CD14-positive monocyte (primary cell): ENCODE measurements around the gene MRPL41. TPM values are rescaled to one million over a fixed set of nuclear protein-coding genes. Genes with fewer than 3 reads are reported as not detected.
A peak's percentile ranks its signal among the peaks of the same experiment; 100 is the strongest.

Experiments used
- DNase-seq, 3 donors: peaks; one replicate each; pipeline ENCODE4 v3.0.0-alpha.2; 2011 to 2022
- H2AFZ ChIP-seq: 2 replicates; pipeline ENCODE4 v1.6.0; 2012; ENCODE audit warnings: mild to moderate bottlenecking, low read depth, low read length, inconsistent platforms; ENCODE audit not compliant: insufficient read depth, poor library complexity, severe bottlenecking
- H3K27ac ChIP-seq, 2 donors: 1 replicate in 1 of 2; 2 replicates in 1 of 2; pipeline ENCODE4 v1.5.1; 2012 to 2013; ENCODE audit warnings: low read length in 2 of 2, control low read depth in 1 of 2, inconsistent platforms in 1 of 2, low read depth in 1 of 2, mild to moderate bottlenecking in 1 of 2
- H3K27me3 ChIP-seq, 2 donors: one replicate each; pipeline versions ENCODE4 v1.6.0 to v1.6.1; 2011 to 2013; ENCODE audit warnings: low read length in 2 of 2; ENCODE audit not compliant: control insufficient read depth in 2 of 2, insufficient read depth in 2 of 2
- H3K36me3 ChIP-seq, 2 donors: replicated peaks in 1 of 2; 1 replicate in 1 of 2; 2 replicates in 1 of 2; pipeline versions ENCODE4 v1.5.1 to v1.6.1; 2012 to 2013; ENCODE audit warnings: low read length in 2 of 2, control low read depth in 1 of 2, inconsistent platforms in 1 of 2, mild to moderate bottlenecking in 1 of 2; ENCODE audit not compliant: insufficient read depth in 2 of 2, control insufficient read depth in 1 of 2
- H3K4me1 ChIP-seq, 2 donors: 1 replicate in 1 of 2; 2 replicates in 1 of 2; pipeline versions ENCODE4 v1.5.1 to v1.6.1; 2012 to 2013; ENCODE audit warnings: low read length in 2 of 2, control low read depth in 1 of 2, inconsistent platforms in 1 of 2, mild to moderate bottlenecking in 1 of 2, moderate library complexity in 1 of 2; ENCODE audit not compliant: insufficient read depth in 2 of 2, control insufficient read depth in 1 of 2
- H3K4me2 ChIP-seq: replicated peaks from 2 replicates; pipeline ENCODE3; 2012; ENCODE audit warnings: low read length, moderate library complexity, mild to moderate bottlenecking; ENCODE audit not compliant: poor library complexity, severe bottlenecking; ENCODE audit errors: extremely low read depth
- H3K4me3 ChIP-seq, 3 experiments: fragments of 200-600 bp in 1 of 3; sonication (generic) in 1 of 3; replicated peaks in 1 of 3; 1 replicate in 2 of 3; 2 replicates in 1 of 3; pipeline ENCODE4 v1.5.1; 2011 to 2013; ENCODE audit warnings: low read length in 3 of 3, mild to moderate bottlenecking in 3 of 3, control low read depth in 2 of 3, low read depth in 2 of 3, inconsistent platforms in 1 of 3, moderate library complexity in 1 of 3
- H3K79me2 ChIP-seq: 2 replicates; pipeline ENCODE4 v1.6.0; 2012; ENCODE audit warnings: mild to moderate bottlenecking, control low read depth, inconsistent platforms, low read length, moderate library complexity; ENCODE audit not compliant: insufficient read depth
- H3K9ac ChIP-seq: 2 replicates; pipeline ENCODE4 v1.6.0; 2017; ENCODE audit warnings: low read length, mild to moderate bottlenecking; ENCODE audit not compliant: insufficient read depth, poor library complexity, severe bottlenecking
- H3K9me3 ChIP-seq, 2 donors: replicated peaks in 1 of 2; 1 replicate in 1 of 2; 2 replicates in 1 of 2; pipeline versions ENCODE4 v1.5.1 to v1.6.1; 2012 to 2013; ENCODE audit warnings: low read length in 2 of 2, control low read depth in 1 of 2; ENCODE audit not compliant: control insufficient read depth in 1 of 2, insufficient read depth in 1 of 2
- H4K20me1 ChIP-seq: 2 replicates; pipeline ENCODE4 v1.6.0; 2012; ENCODE audit warnings: mild to moderate bottlenecking, low read length, control low read depth, moderate library complexity; ENCODE audit not compliant: insufficient read depth
- H3K27ac Mint-ChIP-seq, 7 donors: one replicate each; pipeline ENCODE4 v1.8.0; 2020; ENCODE audit warnings: mild to moderate bottlenecking in 7 of 7, mixed read lengths in 7 of 7, moderate library complexity in 6 of 7, inconsistent platforms in 2 of 7
- H3K27me3 Mint-ChIP-seq, 3 donors: one replicate each; pipeline ENCODE4 v1.8.0; 2021 to 2022; ENCODE audit warnings: low read depth in 3 of 3, mild to moderate bottlenecking in 3 of 3, mixed read lengths in 3 of 3, moderate library complexity in 3 of 3, inconsistent platforms in 1 of 3
- H3K36me3 Mint-ChIP-seq, 2 donors: one replicate each; pipeline ENCODE4 v1.8.0; 2020; ENCODE audit warnings: mixed read lengths in 2 of 2, inconsistent platforms in 1 of 2, mild to moderate bottlenecking in 1 of 2
- H3K4me1 Mint-ChIP-seq: one replicate; pipeline ENCODE4 v1.8.0; 2020; ENCODE audit warnings: mild to moderate bottlenecking, mixed read lengths
- H3K4me3 Mint-ChIP-seq, 2 donors: one replicate each; pipeline ENCODE4 v1.8.0; 2020; ENCODE audit warnings: mild to moderate bottlenecking in 2 of 2, mixed read lengths in 2 of 2, moderate library complexity in 1 of 2
- H3K9me3 Mint-ChIP-seq, 7 donors: one replicate each; pipeline ENCODE4 v1.8.0; 2020 to 2022; ENCODE audit warnings: mixed read lengths in 7 of 7, mild to moderate bottlenecking in 6 of 7, moderate library complexity in 6 of 7, inconsistent platforms in 2 of 7
- CTCF ChIP-seq: fragments of 200-600 bp; IDR thresholded peaks from one replicate; pipeline ENCODE4 v1.8.0; 2022; ENCODE audit warnings: antibody characterized with exemption, mild to moderate bottlenecking
- WGBS: methylation state at CpG from one replicate; pipeline ENCODE4 v1.1.5; 2013; ENCODE audit warnings: missing lambda C conversion rate; ENCODE audit not compliant: insufficient coverage; 5-methylcytosine and 5-hydroxymethylcytosine counted together
- intact Hi-C, 2 donors: fragments of 100-400 bp; cut with micrococcal nuclease; formaldehyde crosslinking; loops; one replicate each; pipeline versions ENCODE4 v1.15.0 to v1.15.1; 2023
- polyA plus RNA-seq, 3 donors: library from polyadenylated mRNA; depleted of rRNA in 1 of 3; unstranded in 2 of 3; stranded (reverse) in 1 of 3; fragments of 300-500 nt in 2 of 3; fragments of >200 nt in 1 of 3; fragmentation: Illumina TruSeq in 2 of 3; gene quantifications; 1 replicate in 2 of 3; 2 replicates in 1 of 3; pipeline ENCODE4 v1.2.3, GENCODE V29; 2012 to 2021

MRPL41 gene
- polyA plus RNA-seq, 3 donors, result 17.3 to 49.4 (median 33.2) TPM

- 93% methylated on average over 7 of the region's 7 CpGs for WGBS
- peak overlapping the region in 1 of 7 donors; percentile 75 for H3K27ac Mint-ChIP-seq
- no peak overlapping the region for H3K4me3 ChIP-seq
These were observed 47.3 kb upstream of the MRPL41 start for GRCh38 chr9:137504432-137504777.

GRCh38 chr9:137505421-137506140 lies 46.1 kb upstream of the MRPL41 start:
- H3K27me3 ChIP-seq, result no peaks in the 10 kb centered on the region
- peaks cover 20 to 53% (median 32%) of the 10 kb centered on the region in 7 donors for H3K9me3 Mint-ChIP-seq
- peaks cover 0 to 20% (median 3%) of the 10 kb centered on the region in 3 donors for H3K27me3 Mint-ChIP-seq
- no peaks in the 10 kb centered on the region for H4K20me1 ChIP-seq
- H3K4me3 ChIP-seq, result no peak overlapping the region
- H3K27ac Mint-ChIP-seq, result peak overlapping the region in 1 of 7 donors; percentile 13
- DNase-seq, result no peak
- intact Hi-C loops, result no loop called here
- no peak overlapping the region for H3K9ac ChIP-seq
- H3K4me2 ChIP-seq, result no peak overlapping the region
- no peaks in the 10 kb centered on the region for H3K79me2 ChIP-seq
- WGBS, result 95% methylated on average over 28 of the region's 28 CpGs
- H3K4me3 Mint-ChIP-seq, result no peak overlapping the region
- H3K4me1 Mint-ChIP-seq, result no peaks in the 10 kb centered on the region
- no peak overlapping the region for H3K27ac ChIP-seq
- no peak for TF ChIP-seq CTCF
- peaks cover 24 to 39% of the 10 kb centered on the region in 2 donors for H3K9me3 ChIP-seq
- H3K36me3 Mint-ChIP-seq, result no peaks in the 10 kb centered on the region
- no peak overlapping the region for H2AFZ ChIP-seq
- no peaks in the 10 kb centered on the region for H3K4me1 ChIP-seq
- no peaks in the 10 kb centered on the region for H3K36me3 ChIP-seq

More at GRCh38 chr9:137504432-137504777, 47.3 kb upstream of the MRPL41 start:
- Histone ChIP-seq H3K27me3 (no peaks in the 10 kb centered on the region), H2AFZ (no peak overlapping the region), H3K27ac (no peak overlapping the region), H3K79me2 (no peaks in the 10 kb centered on the region), H4K20me1 (no peaks in the 10 kb centered on the region), H3K4me2 (no peak overlapping the region), H3K9me3 (peaks cover 24 to 39% of the 10 kb centered on the region in 2 donors), H3K4me1 (no peaks in the 10 kb centered on the region), H3K36me3 (no peaks in the 10 kb centered on the region), H3K9ac (no peak overlapping the region)
- intact Hi-C loops, result no loop called here
- no peak for TF ChIP-seq CTCF
- H3K27me3 Mint-ChIP-seq, result peaks cover 0 to 20% (median 3%) of the 10 kb centered on the region in 3 donors
- H3K4me3 Mint-ChIP-seq, result no peak overlapping the region
- no peak for DNase-seq
- H3K9me3 Mint-ChIP-seq, result peaks cover 20 to 48% (median 34%) of the 10 kb centered on the region in 7 donors
- no peaks in the 10 kb centered on the region for H3K4me1 Mint-ChIP-seq
- H3K36me3 Mint-ChIP-seq, result no peaks in the 10 kb centered on the region
